GM21528 (cell line): Measurements from ENCODE around the gene SLC25A36.
"Not testable (repeated sequence)": the region's sequence is repeated elsewhere in the genome, so short reads cannot be mapped to it uniquely, and the experiment has no call there.

Experiments used
- ATAC-seq: cut with Tn5 transposase; IDR thresholded peaks from one replicate; pipeline ENCODE4 v1.9.1; 2021; ENCODE audit warnings: mild to moderate bottlenecking, moderate library complexity; ENCODE audit not compliant: unreplicated experiment, low FRiP score

Gene SLC25A36

GRCh38 chr3:140929446-140929845, 12.2 kb upstream of the SLC25A36 start:
- ATAC-seq: no peak

- ATAC-seq: no peak
Observed at GRCh38 chr3:140931016-140931454, 10.6 kb upstream of the SLC25A36 start.

- ATAC-seq: no peak
Observed at GRCh38 chr3:140931801-140932200, 9.8 kb upstream of the SLC25A36 start.

- ATAC-seq: no peak
Observed at GRCh38 chr3:140933109-140933508, 8.5 kb upstream of the SLC25A36 start.

- no peak for ATAC-seq
Observed at GRCh38 chr3:140933552-140933951, 8.1 kb upstream of the SLC25A36 start.

- ATAC-seq: not testable (repeated sequence)
Observed at GRCh38 chr3:140939305-140939704, 2.3 kb upstream of the SLC25A36 start.

GRCh38 chr3:140941090-140941433, 574 bp upstream of the SLC25A36 start:
- ATAC-seq: no peak

- peak; percentile 44 for ATAC-seq
Observed at GRCh38 chr3:140942221-140943104, 827 bp downstream of the SLC25A36 start.

GRCh38 chr3:140943781-140944552, 2.3 kb downstream of the SLC25A36 start:
- no peak for ATAC-seq

GRCh38 chr3:140948460-140949249, 7.0 kb downstream of the SLC25A36 start:
- ATAC-seq: no peak

- ATAC-seq: no peak
Observed at GRCh38 chr3:140950144-140950543, 8.5 kb downstream of the SLC25A36 start.

- ATAC-seq: no peak
Observed at GRCh38 chr3:140950863-140951262, 9.2 kb downstream of the SLC25A36 start.

- not testable (repeated sequence) for ATAC-seq
Observed at GRCh38 chr3:140951750-140952149, 10.1 kb downstream of the SLC25A36 start.

- no peak for ATAC-seq
Observed at GRCh38 chr3:140953028-140953960, 11.7 kb downstream of the SLC25A36 start.

GRCh38 chr3:140954576-140954975, 12.9 kb downstream of the SLC25A36 start:
- no peak for ATAC-seq

- ATAC-seq: no peak
Observed at GRCh38 chr3:140955645-140956044, 14.0 kb downstream of the SLC25A36 start.

- no peak for ATAC-seq
Observed at GRCh38 chr3:140956058-140956835, 14.6 kb downstream of the SLC25A36 start.

GRCh38 chr3:140972833-140973232, 31.2 kb downstream of the SLC25A36 start:
- no peak for ATAC-seq

- ATAC-seq: no peak
Observed at GRCh38 chr3:140974900-140975299, 33.3 kb downstream of the SLC25A36 start.
